K562 (cell line): ENCODE measurements around the gene NUP62. TPM values are rescaled to one million over a fixed set of nuclear protein-coding genes. Genes with fewer than 3 reads are reported as not detected.
A peak's percentile ranks its signal among the peaks of the same experiment; 100 is the strongest.

ENCODE experiments used
- ARNT ChIP-seq, 2 experiments: fragments of 450-650 bp; IDR thresholded peaks; 2 replicates each; pipeline ENCODE4 v1.6.1; 2016; ENCODE audit warnings: mild to moderate bottlenecking in 1 of 2
- CCNT2 ChIP-seq: IDR thresholded peaks from 2 replicates; pipeline ENCODE4 v1.6.1; 2011; ENCODE audit warnings: borderline replicate concordance, low read depth, mild to moderate bottlenecking, moderate library complexity, mixed read lengths, low read length; ENCODE audit not compliant: insufficient read length; ENCODE audit errors: extremely low read depth
- FOXP1 ChIP-seq: sonication (generic); formaldehyde crosslinking; IDR thresholded peaks from 2 replicates; pipeline ENCODE4 v1.8.0; 2022; ENCODE audit warnings: mild to moderate bottlenecking, missing genetic modification reagents
- FUS ChIP-seq: fragments of 200-400 bp; formaldehyde crosslinking; optimal IDR thresholded peaks from 2 replicates; pipeline ENCODE3; 2017; ENCODE audit warnings: low read depth, low read length
- GTF2A2 ChIP-seq: IDR thresholded peaks from 2 replicates; pipeline ENCODE4 v1.6.1; 2016; ENCODE audit warnings: mild to moderate bottlenecking, missing genetic modification characterization, missing compliant biosample characterization
- L3MBTL2 ChIP-seq: fragments of 450-650 bp; IDR thresholded peaks from 2 replicates; pipeline ENCODE4 v1.6.1; 2016; ENCODE audit warnings: mild to moderate bottlenecking, moderate library complexity
- NFYB ChIP-seq: IDR thresholded peaks from 2 replicates; pipeline ENCODE4 v1.6.1; 2011; ENCODE audit warnings: mild to moderate bottlenecking, moderate library complexity; ENCODE audit not compliant: insufficient read length; ENCODE audit errors: extremely low read depth
- PATZ1 ChIP-seq: fragments of 250-450 bp; sonication (Bioruptor Pico); IDR thresholded peaks from 2 replicates; pipeline ENCODE4 v1.5.0; 2020; ENCODE audit warnings: mild to moderate bottlenecking, borderline replicate concordance
- PRMT5 ChIP-seq: sonication (generic); formaldehyde crosslinking; IDR thresholded peaks from 2 replicates; pipeline ENCODE4 v1.5.0; 2020; ENCODE audit warnings: missing genetic modification reagents
- PRPF4 ChIP-seq: fragments of 200-400 bp; formaldehyde crosslinking; IDR thresholded peaks from one replicate; pipeline ENCODE4 v1.6.1; 2017; ENCODE audit warnings: low read length, low read depth, mild to moderate bottlenecking; ENCODE audit not compliant: insufficient read depth, poor library complexity, severe bottlenecking
- RBM34 ChIP-seq: fragments of 200-400 bp; formaldehyde crosslinking; IDR thresholded peaks from 2 replicates; pipeline ENCODE4 v1.6.1; 2018; ENCODE audit warnings: low read length, borderline replicate concordance; ENCODE audit not compliant: insufficient read depth
- TAF15 ChIP-seq: fragments of 200-400 bp; formaldehyde crosslinking; IDR thresholded peaks from 2 replicates; pipeline ENCODE4 v1.6.1; 2017; ENCODE audit warnings: mild to moderate bottlenecking, low read depth, low read length, moderate library complexity
- TAF9B ChIP-seq: fragments of 450-650 bp; IDR thresholded peaks from 2 replicates; pipeline ENCODE4 v1.6.1; 2018; ENCODE audit warnings: mild to moderate bottlenecking; ENCODE audit not compliant: partially characterized antibody
- ZC3H4 ChIP-seq: sonication (generic); formaldehyde crosslinking; IDR thresholded peaks from 2 replicates; pipeline ENCODE4 v1.9.0; 2021; ENCODE audit warnings: missing genetic modification reagents, borderline replicate concordance
- ZKSCAN1 ChIP-seq: fragments of 150-350 bp; IDR thresholded peaks from 2 replicates; pipeline ENCODE4 v1.6.1; 2016; ENCODE audit warnings: low read depth, low read length
- ZKSCAN3 ChIP-seq: fragments of 250-450 bp; sonication (Bioruptor Pico); IDR thresholded peaks from 2 replicates; pipeline ENCODE4 v1.4.0; 2020
- ZNF318 ChIP-seq, 2 experiments: fragments of 450-650 bp; IDR thresholded peaks; 2 replicates each; pipeline ENCODE4 v1.6.1; 2016; ENCODE audit warnings: mild to moderate bottlenecking in 2 of 2, borderline replicate concordance in 1 of 2, low read depth in 1 of 2, moderate library complexity in 1 of 2
- ZNF717 ChIP-seq: fragments of 250-450 bp; sonication (Bioruptor Pico); IDR thresholded peaks from 2 replicates; pipeline ENCODE4 v1.5.0; 2021
- ZZZ3 ChIP-seq: fragments of 450-650 bp; IDR thresholded peaks from 2 replicates; pipeline ENCODE4 v1.6.1; 2016; ENCODE audit warnings: antibody characterized with exemption, mild to moderate bottlenecking, moderate library complexity
- polyA plus RNA-seq, 8 experiments: library from polyadenylated mRNA; depleted of rRNA in 4 of 8; stranded (reverse) in 5 of 8; unstranded in 3 of 8; fragments of >200 nt; fragmentation: Nextera tagmentation in 2 of 8; fragmentation: Illumina TruSeq in 1 of 8; extraction: Ambion mirVana in 2 of 8; extraction: Trizol in 1 of 8; gene quantifications; 2 replicates each; pipeline versions ENCODE4 v1.2.1 to v1.2.3, GENCODE V29; 2011 to 2014; ENCODE audit warnings: inconsistent platforms in 1 of 8, missing spikeins in 1 of 8
- total RNA-seq, 7 experiments: library from RNA; depleted of rRNA in 6 of 7; stranded (reverse); fragments of >200 nt in 6 of 7; fragmentation: Illumina TruSeq in 2 of 7; extraction: Trizol in 2 of 7; gene quantifications; 2 replicates each; pipeline versions ENCODE4 v1.2.1 to v1.2.3, GENCODE V29; 2011 to 2021; ENCODE audit warnings: low replicate concordance in 1 of 7

The NUP62 gene
- total and polyA plus RNA-seq, 9 of the 15 experiments (the other 6 are each of a cell fraction or from before 2014, with no cell fraction given): 16.9 to 109 (median 66.0) TPM

GRCh38 chr19:49889687-49890348 lies 39.5 kb downstream of the NUP62 start (continued):
- TF ChIP-seq ZNF318 (IDR thresholded peaks at IDR 0.05; ENCODE audit: borderline replicate concordance in 1 of 2, low read depth in 1 of 2) (no peak), L3MBTL2 (peak; percentile 100), GTF2A2 (no peak), ZC3H4 (CRISPR knock-in tag) (no peak), PATZ1 (no peak), ZKSCAN1 (peak; percentile 76; the same call in 1 of the 2 replicates), NFYB (no peak), PRMT5 (peak; percentile 92), ZKSCAN3 (CRISPR knock-in tag) (no peak), PRPF4 (no peak), FUS (peak; percentile 90), TAF15 (no peak), ZNF717 (CRISPR knock-in tag) (no peak), RBM34 (no peak; the same call in 1 of the 2 replicates), CCNT2 (peak; percentile 82), ZZZ3 (no peak), FOXP1 (CRISPR knock-in tag) (peak; percentile 100), ARNT (IDR thresholded peaks at IDR 0.05) (no peak), TAF9B (no peak)
